Measurements from ENCODE around the gene CCDC92B. TPM values are rescaled to one million over a fixed set of nuclear protein-coding genes. Genes with fewer than 3 reads are reported as not detected.

CCDC92B gene
- total and polyA plus RNA-seq, 10 of the 15 experiments (the other 5 are each of a cell fraction or from before 2014, with no cell fraction given) = not detected

- Histone ChIP-seq H3K27ac (ENCODE audit: control insufficient read depth, insufficient read depth) (no peak overlapping the region), H3K79me2 (ENCODE audit: control insufficient read depth, insufficient read depth, low read length) (no peaks in the 10 kb centered on the region), H3K36me3 (ENCODE audit: control insufficient read depth in 2 of 2, insufficient read depth in 2 of 2, low read length in 1 of 2) (no peaks in the 10 kb centered on the region), H3K4me3 (no peak overlapping the region), H3K9me3 (replicated peaks; ENCODE audit: control insufficient read depth, insufficient read depth, low read length) (no peaks in the 10 kb centered on the region), H3K4me2 (ENCODE audit: control insufficient read depth, insufficient read depth) (no peak overlapping the region), H4K20me1 (ENCODE audit: control insufficient read depth, insufficient read depth) (no peaks in the 10 kb centered on the region), H3K4me1 (ENCODE audit: control insufficient read depth, insufficient read depth, low read length) (no peaks in the 10 kb centered on the region), H2AFZ (ENCODE audit: control insufficient read depth, low read depth, low read length) (no peak overlapping the region), H3K27me3 (replicated peaks in 1 of 2; ENCODE audit: control insufficient read depth in 2 of 2, insufficient read depth in 2 of 2, low read length in 1 of 2) (no peaks in the 10 kb centered on the region), H3K9ac (ENCODE audit: control insufficient read depth, insufficient read depth, low read length) (no peak overlapping the region)
- no peak for TF ChIP-seq IRF4 (IDR thresholded peaks at IDR 0.05; ENCODE audit: low read depth, low read length)
- no peak for TF ChIP-seq ZBTB33 (IDR thresholded peaks at IDR 0.05)
- TF ChIP-seq, protein P1, sequence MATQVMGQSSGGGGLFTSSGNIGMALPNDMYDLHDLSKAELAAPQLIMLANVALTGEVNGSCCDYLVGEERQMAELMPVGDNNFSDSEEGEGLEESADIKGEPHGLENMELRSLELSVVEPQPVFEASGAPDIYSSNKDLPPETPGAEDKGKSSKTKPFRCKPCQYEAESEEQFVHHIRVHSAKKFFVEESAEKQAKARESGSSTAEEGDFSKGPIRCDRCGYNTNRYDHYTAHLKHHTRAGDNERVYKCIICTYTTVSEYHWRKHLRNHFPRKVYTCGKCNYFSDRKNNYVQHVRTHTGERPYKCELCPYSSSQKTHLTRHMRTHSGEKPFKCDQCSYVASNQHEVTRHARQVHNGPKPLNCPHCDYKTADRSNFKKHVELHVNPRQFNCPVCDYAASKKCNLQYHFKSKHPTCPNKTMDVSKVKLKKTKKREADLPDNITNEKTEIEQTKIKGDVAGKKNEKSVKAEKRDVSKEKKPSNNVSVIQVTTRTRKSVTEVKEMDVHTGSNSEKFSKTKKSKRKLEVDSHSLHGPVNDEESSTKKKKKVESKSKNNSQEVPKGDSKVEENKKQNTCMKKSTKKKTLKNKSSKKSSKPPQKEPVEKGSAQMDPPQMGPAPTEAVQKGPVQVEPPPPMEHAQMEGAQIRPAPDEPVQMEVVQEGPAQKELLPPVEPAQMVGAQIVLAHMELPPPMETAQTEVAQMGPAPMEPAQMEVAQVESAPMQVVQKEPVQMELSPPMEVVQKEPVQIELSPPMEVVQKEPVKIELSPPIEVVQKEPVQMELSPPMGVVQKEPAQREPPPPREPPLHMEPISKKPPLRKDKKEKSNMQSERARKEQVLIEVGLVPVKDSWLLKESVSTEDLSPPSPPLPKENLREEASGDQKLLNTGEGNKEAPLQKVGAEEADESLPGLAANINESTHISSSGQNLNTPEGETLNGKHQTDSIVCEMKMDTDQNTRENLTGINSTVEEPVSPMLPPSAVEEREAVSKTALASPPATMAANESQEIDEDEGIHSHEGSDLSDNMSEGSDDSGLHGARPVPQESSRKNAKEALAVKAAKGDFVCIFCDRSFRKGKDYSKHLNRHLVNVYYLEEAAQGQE (IDR thresholded peaks at IDR 0.05; ENCODE audit: low read depth, low read length) = no peak
- TF ChIP-seq CREB1 (IDR thresholded peaks at IDR 0.05; ENCODE audit: low read depth) = no peak
- no peak for TF ChIP-seq BACH1 (IDR thresholded peaks at IDR 0.05; ENCODE audit: borderline replicate concordance)
- TF ChIP-seq, protein P2, sequence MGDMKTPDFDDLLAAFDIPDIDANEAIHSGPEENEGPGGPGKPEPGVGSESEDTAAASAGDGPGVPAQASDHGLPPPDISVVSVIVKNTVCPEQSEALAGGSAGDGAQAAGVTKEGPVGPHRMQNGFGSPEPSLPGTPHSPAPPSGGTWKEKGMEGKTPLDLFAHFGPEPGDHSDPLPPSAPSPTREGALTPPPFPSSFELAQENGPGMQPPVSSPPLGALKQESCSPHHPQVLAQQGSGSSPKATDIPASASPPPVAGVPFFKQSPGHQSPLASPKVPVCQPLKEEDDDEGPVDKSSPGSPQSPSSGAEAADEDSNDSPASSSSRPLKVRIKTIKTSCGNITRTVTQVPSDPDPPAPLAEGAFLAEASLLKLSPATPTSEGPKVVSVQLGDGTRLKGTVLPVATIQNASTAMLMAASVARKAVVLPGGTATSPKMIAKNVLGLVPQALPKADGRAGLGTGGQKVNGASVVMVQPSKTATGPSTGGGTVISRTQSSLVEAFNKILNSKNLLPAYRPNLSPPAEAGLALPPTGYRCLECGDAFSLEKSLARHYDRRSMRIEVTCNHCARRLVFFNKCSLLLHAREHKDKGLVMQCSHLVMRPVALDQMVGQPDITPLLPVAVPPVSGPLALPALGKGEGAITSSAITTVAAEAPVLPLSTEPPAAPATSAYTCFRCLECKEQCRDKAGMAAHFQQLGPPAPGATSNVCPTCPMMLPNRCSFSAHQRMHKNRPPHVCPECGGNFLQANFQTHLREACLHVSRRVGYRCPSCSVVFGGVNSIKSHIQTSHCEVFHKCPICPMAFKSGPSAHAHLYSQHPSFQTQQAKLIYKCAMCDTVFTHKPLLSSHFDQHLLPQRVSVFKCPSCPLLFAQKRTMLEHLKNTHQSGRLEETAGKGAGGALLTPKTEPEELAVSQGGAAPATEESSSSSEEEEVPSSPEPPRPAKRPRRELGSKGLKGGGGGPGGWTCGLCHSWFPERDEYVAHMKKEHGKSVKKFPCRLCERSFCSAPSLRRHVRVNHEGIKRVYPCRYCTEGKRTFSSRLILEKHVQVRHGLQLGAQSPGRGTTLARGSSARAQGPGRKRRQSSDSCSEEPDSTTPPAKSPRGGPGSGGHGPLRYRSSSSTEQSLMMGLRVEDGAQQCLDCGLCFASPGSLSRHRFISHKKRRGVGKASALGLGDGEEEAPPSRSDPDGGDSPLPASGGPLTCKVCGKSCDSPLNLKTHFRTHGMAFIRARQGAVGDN (IDR thresholded peaks at IDR 0.05) = no peak
- TF ChIP-seq EED (IDR thresholded peaks at IDR 0.05; ENCODE audit: low read depth) = no peak
- TF ChIP-seq CBX5 (IDR thresholded peaks at IDR 0.05; ENCODE audit: low read depth) = no peak
- no peak for TF ChIP-seq TCF3 (IDR thresholded peaks at IDR 0.05; ENCODE audit: borderline replicate concordance, insufficient read depth, low read depth, low read length)
- TF ChIP-seq MTA3 (IDR thresholded peaks at IDR 0.05; ENCODE audit: borderline replicate concordance, low read length) = no peak
- TF ChIP-seq ZNF24 (IDR thresholded peaks at IDR 0.05) = no peak
- TF ChIP-seq ATF7 (IDR thresholded peaks at IDR 0.05; ENCODE audit: low read depth) = no peak
- TF ChIP-seq, protein P3, sequence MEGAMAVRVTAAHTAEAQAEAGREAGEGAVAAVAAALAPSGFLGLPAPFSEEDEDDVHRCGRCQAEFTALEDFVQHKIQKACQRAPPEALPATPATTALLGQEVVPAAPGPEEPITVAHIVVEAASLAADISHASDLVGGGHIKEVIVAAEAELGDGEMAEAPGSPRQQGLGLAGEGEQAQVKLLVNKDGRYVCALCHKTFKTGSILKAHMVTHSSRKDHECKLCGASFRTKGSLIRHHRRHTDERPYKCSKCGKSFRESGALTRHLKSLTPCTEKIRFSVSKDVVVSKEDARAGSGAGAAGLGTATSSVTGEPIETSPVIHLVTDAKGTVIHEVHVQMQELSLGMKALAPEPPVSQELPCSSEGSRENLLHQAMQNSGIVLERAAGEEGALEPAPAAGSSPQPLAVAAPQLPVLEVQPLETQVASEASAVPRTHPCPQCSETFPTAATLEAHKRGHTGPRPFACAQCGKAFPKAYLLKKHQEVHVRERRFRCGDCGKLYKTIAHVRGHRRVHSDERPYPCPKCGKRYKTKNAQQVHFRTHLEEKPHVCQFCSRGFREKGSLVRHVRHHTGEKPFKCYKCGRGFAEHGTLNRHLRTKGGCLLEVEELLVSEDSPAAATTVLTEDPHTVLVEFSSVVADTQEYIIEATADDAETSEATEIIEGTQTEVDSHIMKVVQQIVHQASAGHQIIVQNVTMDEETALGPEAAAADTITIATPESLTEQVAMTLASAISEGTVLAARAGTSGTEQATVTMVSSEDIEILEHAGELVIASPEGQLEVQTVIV (IDR thresholded peaks at IDR 0.05; ENCODE audit: borderline replicate concordance, partially characterized antibody) = no peak
- DNase-seq (ENCODE audit: low read depth, low spot score) (no peak), FAIRE-seq (no peak), ATAC-seq (no peak)
- POLR2A ChIA-PET = no interaction called here
- intact Hi-C loops (cut with micrococcal nuclease; ENCODE audit: unreplicated experiment) (no loop called here), in situ Hi-C loops (cut with MboI) (no loop called here)
- CTCF ChIA-PET = no interaction called here
- BruUV-seq (replicated peaks) = no TSS peak
- SMC1A ChIA-PET (ENCODE audit: uncharacterized antibody, unreplicated experiment) = interaction anchor here (0.6 kb wide), 1 partner anchor 75 kb away, joined by 3 read pairs; no protein-coding TSS in a partner anchor
- RAD21 ChIA-PET (ENCODE audit: unreplicated experiment) = no interaction called here
- 45% methylated on average over 17 of the region's 17 CpGs for WGBS (ENCODE audit: insufficient coverage, insufficient replicate concordance, low lambda C conversion rate, missing lambda C conversion rate)
These were observed 18.6 kb downstream of the CCDC92B start for GRCh38 chr17:2730764-2731353.

All from GM12878 (cell line).